HG03139 (cell line): ENCODE results near the gene POTEB.
"Not testable (repeated sequence)": the region's sequence is repeated elsewhere in the genome, so short reads cannot be mapped to it uniquely, and the experiment has no call there.

Experiments used
- ATAC-seq: cut with Tn5 transposase; IDR thresholded peaks from one replicate; pipeline ENCODE4 v1.9.1; 2021; ENCODE audit not compliant: unreplicated experiment

POTEB gene

GRCh38 chr15:21877635-21878034 is at the start of gene POTEB:
POTEB (minus strand) TSS chr15:21877735; CDS start chr15:21877246, 489 bp downstream.
- ATAC-seq, result not testable (repeated sequence)

- not testable (repeated sequence) for ATAC-seq
These were observed 13.4 kb upstream of the POTEB start for GRCh38 chr15:21890955-21891354.

- ATAC-seq, result not testable (repeated sequence)
These were observed 12.0 kb upstream of the POTEB start for GRCh38 chr15:21889542-21889941.

- ATAC-seq, result not testable (repeated sequence)
These were observed 38.7 kb downstream of the POTEB start for GRCh38 chr15:21838831-21839230.
